Measurements from ENCODE around the gene FOXA2. TPM values are rescaled to one million over a fixed set of nuclear protein-coding genes. Genes with fewer than 3 reads are reported as not detected.

Gene FOXA2
- total and polyA plus RNA-seq, 2 of the 13 experiments (the other 11 are each of a cell fraction or from before 2014, with no cell fraction given) = 8.8 to 12.2 TPM

DNA sequence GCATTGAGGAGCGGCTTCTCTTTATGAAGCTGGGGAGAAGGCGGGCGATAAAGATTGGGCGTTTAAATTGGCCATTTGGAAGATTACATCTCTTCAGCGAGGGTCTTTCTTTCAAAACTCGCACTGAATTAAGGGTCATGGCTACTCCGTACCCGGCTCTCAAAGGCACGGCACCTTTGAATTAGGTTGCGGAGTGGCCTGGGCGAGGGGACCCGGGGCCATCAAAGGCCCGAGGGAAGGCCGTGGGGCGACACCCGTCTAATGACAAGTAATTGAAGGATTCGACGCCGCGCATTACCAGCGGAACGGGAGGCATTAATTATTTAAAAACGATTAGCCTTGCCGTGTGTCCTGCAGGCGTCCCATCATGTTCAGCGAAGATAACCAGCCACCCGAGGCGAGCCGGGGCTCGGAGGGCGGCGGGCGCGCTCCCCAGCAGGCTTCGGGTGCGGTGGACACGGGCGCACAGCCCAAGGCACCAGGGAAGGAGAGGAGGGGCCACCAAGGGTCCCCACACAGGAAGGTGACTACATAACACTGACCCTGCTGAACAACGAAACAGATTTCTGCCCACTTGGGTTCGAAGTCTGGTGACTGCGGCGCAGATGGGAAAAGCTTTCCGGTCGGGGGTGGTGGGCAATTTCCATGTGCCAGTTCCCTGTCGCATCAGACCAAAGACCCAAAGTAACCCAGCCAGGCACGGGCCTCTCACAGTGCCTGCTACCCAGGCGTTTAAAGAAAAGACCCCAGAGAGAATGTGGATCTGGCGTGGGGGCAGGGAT lies 7.4 kb downstream of the FOXA2 start (continued):
- TF ChIP-seq, protein P1, sequence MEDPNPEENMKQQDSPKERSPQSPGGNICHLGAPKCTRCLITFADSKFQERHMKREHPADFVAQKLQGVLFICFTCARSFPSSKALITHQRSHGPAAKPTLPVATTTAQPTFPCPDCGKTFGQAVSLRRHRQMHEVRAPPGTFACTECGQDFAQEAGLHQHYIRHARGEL (CRISPR knock-in tag; IDR thresholded peaks at IDR 0.05) = no peak
- TF ChIP-seq RFXAP (CRISPR knock-in tag; IDR thresholded peaks at IDR 0.05; ENCODE audit: borderline replicate concordance) = 0 out of 2 replicates have a peak, but pooled peaks have one; percentile 88
- TF ChIP-seq NFKB2 (CRISPR knock-in tag; IDR thresholded peaks at IDR 0.05; ENCODE audit: borderline replicate concordance) = no peak
- TF ChIP-seq, protein P2, sequence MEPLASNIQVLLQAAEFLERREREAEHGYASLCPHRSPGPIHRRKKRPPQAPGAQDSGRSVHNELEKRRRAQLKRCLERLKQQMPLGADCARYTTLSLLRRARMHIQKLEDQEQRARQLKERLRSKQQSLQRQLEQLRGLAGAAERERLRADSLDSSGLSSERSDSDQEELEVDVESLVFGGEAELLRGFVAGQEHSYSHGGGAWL (CRISPR knock-in tag; IDR thresholded peaks at IDR 0.05) = no peak
- no peak for TF ChIP-seq ZNF343 (CRISPR knock-in tag; IDR thresholded peaks at IDR 0.05)
- TF ChIP-seq ZNF816 (CRISPR knock-in tag; IDR thresholded peaks at IDR 0.05; ENCODE audit: borderline replicate concordance) = peak; percentile 10; the same call in 1 of the 2 replicates
- 0 out of 2 replicates have a peak, but pooled peaks have one; percentile 10 for TF ChIP-seq TCF7 (IDR thresholded peaks at IDR 0.05; ENCODE audit: low read depth)
- TF ChIP-seq, protein P3, sequence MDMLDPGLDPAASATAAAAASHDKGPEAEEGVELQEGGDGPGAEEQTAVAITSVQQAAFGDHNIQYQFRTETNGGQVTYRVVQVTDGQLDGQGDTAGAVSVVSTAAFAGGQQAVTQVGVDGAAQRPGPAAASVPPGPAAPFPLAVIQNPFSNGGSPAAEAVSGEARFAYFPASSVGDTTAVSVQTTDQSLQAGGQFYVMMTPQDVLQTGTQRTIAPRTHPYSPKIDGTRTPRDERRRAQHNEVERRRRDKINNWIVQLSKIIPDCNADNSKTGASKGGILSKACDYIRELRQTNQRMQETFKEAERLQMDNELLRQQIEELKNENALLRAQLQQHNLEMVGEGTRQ (IDR thresholded peaks at IDR 0.05; ENCODE audit: low read depth, low read length) = no peak
- TF ChIP-seq, protein P3 (CRISPR knock-in tag; IDR thresholded peaks at IDR 0.05; ENCODE audit: borderline replicate concordance) = 0 out of 2 replicates have a peak, but pooled peaks have one; percentile 12
- TF ChIP-seq, protein P4, sequence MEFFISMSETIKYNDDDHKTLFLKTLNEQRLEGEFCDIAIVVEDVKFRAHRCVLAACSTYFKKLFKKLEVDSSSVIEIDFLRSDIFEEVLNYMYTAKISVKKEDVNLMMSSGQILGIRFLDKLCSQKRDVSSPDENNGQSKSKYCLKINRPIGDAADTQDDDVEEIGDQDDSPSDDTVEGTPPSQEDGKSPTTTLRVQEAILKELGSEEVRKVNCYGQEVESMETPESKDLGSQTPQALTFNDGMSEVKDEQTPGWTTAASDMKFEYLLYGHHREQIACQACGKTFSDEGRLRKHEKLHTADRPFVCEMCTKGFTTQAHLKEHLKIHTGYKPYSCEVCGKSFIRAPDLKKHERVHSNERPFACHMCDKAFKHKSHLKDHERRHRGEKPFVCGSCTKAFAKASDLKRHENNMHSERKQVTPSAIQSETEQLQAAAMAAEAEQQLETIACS (CRISPR knock-in tag; IDR thresholded peaks at IDR 0.05) = 0 out of 2 replicates have a peak, but pooled peaks have one; percentile 41
- 0 out of 2 replicates have a peak, but pooled peaks have one; percentile 57 for TF ChIP-seq ZNF615 (CRISPR knock-in tag; IDR thresholded peaks at IDR 0.05; ENCODE audit: borderline replicate concordance)
- TF ChIP-seq ZIK1 (CRISPR knock-in tag; IDR thresholded peaks at IDR 0.05; ENCODE audit: borderline replicate concordance, low read depth) = peak; percentile 12
- TF ChIP-seq ZNF264 (CRISPR knock-in tag; IDR thresholded peaks at IDR 0.05) = no peak
- no peak for TF ChIP-seq YEATS4 (CRISPR knock-in tag; IDR thresholded peaks at IDR 0.05; ENCODE audit: borderline replicate concordance)
- 0 out of 2 replicates have a peak, but pooled peaks have one; percentile 61 for TF ChIP-seq PRMT3 (CRISPR knock-in tag; IDR thresholded peaks at IDR 0.05; ENCODE audit: borderline replicate concordance, low read depth)
- peak; percentile 16; the same call in 1 of the 2 replicates for TF ChIP-seq EED (CRISPR knock-in tag; IDR thresholded peaks at IDR 0.05)
- no peak for TF ChIP-seq FOXA3 (CRISPR knock-in tag; IDR thresholded peaks at IDR 0.05)
- no peak for TF ChIP-seq ONECUT2 (CRISPR knock-in tag; IDR thresholded peaks at IDR 0.05)
- TF ChIP-seq, protein P5, sequence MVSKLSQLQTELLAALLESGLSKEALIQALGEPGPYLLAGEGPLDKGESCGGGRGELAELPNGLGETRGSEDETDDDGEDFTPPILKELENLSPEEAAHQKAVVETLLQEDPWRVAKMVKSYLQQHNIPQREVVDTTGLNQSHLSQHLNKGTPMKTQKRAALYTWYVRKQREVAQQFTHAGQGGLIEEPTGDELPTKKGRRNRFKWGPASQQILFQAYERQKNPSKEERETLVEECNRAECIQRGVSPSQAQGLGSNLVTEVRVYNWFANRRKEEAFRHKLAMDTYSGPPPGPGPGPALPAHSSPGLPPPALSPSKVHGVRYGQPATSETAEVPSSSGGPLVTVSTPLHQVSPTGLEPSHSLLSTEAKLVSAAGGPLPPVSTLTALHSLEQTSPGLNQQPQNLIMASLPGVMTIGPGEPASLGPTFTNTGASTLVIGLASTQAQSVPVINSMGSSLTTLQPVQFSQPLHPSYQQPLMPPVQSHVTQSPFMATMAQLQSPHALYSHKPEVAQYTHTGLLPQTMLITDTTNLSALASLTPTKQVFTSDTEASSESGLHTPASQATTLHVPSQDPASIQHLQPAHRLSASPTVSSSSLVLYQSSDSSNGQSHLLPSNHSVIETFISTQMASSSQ (IDR thresholded peaks at IDR 0.05; ENCODE audit: low read depth) = no peak
- TF ChIP-seq, protein P5 (CRISPR knock-in tag; IDR thresholded peaks at IDR 0.05; ENCODE audit: borderline replicate concordance) = no peak
- peak; percentile 37; the same call in 1 of the 2 replicates for TF ChIP-seq ZNF441 (CRISPR knock-in tag; IDR thresholded peaks at IDR 0.05; ENCODE audit: borderline replicate concordance)
